HG02588 (cell line): ENCODE measurements around the gene FKRP.
"Not testable (repeated sequence)": the region's sequence is repeated elsewhere in the genome, so short reads cannot be mapped to it uniquely, and the experiment has no call there.

ENCODE experiments used
- ATAC-seq: cut with Tn5 transposase; IDR thresholded peaks from one replicate; pipeline ENCODE4 v1.9.1; 2021; ENCODE audit warnings: mild to moderate bottlenecking, moderate library complexity; ENCODE audit not compliant: unreplicated experiment

Gene FKRP

DNA sequence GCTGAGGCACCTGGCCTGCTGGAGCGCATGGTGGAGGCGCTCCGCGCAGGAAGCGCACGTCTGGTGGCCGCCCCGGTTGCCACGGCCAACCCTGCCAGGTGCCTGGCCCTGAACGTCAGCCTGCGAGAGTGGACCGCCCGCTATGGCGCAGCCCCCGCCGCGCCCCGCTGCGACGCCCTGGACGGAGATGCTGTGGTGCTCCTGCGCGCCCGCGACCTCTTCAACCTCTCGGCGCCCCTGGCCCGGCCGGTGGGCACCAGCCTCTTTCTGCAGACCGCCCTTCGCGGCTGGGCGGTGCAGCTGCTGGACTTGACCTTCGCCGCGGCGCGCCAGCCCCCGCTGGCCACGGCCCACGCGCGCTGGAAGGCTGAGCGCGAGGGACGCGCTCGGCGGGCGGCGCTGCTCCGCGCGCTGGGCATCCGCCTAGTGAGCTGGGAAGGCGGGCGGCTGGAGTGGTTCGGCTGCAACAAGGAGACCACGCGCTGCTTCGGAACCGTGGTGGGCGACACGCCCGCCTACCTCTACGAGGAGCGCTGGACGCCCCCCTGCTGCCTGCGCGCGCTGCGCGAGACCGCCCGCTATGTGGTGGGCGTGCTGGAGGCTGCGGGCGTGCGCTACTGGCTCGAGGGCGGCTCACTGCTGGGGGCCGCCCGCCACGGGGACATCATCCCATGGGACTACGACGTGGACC, 10.1 kb downstream of the FKRP start:
- ATAC-seq, result no peak

DNA sequence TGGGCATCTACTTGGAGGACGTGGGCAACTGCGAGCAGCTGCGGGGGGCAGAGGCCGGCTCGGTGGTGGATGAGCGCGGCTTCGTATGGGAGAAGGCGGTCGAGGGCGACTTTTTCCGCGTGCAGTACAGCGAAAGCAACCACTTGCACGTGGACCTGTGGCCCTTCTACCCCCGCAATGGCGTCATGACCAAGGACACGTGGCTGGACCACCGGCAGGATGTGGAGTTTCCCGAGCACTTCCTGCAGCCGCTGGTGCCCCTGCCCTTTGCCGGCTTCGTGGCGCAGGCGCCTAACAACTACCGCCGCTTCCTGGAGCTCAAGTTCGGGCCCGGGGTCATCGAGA, 10.7 kb downstream of the FKRP start:
- ATAC-seq, result no peak

DNA sequence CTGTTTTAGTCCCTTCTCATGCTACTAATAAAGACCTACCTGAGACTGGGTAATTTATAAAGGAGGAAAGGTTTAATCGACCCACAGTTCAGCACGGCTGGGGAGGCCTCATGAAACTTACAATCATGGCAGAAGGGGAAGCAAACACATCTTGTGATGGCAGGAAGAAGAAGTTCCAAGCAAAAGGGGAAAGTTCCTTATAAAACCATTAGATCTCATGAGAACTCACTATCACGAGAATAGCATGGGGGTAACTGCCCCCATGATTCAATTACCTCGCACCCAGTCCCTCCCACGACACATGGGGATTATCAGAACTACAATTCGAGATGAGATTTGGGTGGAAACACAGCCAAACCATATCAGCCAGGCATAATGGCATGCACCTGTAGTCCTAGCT, 13.3 kb downstream of the FKRP start:
- no peak for ATAC-seq

DNA sequence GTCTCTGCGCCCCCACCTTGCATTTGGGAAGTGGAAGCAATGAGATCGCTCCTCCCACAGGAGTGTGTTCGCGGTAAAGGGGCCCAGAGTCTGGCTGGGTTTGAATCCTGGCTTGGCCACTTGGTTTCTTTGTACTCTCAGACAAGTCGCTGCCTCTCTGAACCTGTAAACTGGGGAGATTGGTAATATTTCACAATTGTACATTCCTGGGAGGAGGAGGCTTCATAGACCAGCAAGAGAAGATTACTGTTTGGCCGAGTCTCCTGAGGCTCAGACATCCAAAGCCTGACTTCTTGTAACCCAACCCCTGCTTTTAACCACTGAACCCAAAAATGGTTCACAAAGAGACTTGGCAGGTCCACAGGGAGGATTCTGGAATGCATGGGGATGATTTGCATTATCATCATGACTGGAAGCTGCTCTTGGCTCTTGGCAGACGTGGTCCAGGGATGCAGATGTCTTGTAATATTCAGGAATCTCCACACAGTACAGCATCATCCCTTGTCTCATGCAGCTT, 14.0 kb downstream of the FKRP start:
- ATAC-seq, result no peak

DNA sequence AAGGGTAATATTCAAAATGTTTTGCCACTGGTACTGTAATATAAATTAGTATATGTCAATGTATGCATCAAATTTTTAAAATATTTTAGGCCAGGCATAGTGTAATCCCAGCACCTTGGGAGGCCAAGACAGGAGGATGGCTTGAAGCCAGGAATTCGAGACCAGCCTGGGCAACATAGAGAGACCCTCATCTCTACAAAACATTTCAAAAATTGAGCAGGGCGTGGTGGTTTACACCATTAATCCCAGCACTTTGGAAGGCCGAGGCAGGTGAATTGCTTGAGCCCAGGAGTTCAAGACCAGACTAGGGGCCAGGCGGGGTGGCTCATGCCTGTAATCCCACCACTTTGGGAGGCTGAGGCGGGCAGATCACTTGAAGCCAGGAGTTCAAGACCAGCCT, 14.5 kb downstream of the FKRP start:
- ATAC-seq, result no peak

DNA sequence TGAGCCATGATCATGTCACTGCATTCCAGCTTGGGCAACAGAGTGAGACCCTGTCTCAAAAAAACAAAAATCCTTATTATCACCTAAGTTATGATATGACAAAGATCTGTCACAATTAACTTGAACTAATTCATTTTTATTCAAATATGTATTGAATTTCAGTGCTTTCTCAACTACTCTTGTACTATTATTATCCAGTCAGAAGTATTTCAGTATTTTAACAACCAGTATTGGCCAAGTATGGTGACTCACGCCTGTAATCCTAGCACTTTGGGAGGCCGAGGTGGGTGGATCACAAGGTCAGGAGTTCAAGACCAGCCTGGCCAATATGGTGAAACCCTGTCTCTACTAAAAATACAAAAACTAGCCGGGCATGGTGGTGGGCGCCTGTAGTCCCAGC, 15.0 kb downstream of the FKRP start:
- ATAC-seq, result not testable (repeated sequence)

DNA sequence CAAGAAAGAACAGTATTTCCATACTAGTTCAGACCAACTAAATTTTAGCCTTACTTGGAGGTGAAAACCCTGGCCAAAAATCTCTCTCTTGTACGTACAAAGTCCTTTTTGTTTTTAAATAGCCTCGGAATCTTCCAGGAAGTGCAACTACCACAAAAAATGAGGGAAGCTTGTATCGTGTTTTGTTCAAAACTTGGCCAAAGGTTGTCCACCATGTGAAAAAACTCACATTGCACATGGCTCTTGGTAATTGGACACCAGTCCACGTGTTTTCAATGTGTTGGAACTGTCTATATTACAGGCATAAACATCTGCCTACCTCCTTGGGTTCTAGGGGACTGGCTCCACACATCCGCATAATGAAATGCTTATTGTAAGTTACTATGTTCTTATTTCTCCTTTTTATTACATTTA, 15.6 kb downstream of the FKRP start:
- ATAC-seq, result no peak

DNA sequence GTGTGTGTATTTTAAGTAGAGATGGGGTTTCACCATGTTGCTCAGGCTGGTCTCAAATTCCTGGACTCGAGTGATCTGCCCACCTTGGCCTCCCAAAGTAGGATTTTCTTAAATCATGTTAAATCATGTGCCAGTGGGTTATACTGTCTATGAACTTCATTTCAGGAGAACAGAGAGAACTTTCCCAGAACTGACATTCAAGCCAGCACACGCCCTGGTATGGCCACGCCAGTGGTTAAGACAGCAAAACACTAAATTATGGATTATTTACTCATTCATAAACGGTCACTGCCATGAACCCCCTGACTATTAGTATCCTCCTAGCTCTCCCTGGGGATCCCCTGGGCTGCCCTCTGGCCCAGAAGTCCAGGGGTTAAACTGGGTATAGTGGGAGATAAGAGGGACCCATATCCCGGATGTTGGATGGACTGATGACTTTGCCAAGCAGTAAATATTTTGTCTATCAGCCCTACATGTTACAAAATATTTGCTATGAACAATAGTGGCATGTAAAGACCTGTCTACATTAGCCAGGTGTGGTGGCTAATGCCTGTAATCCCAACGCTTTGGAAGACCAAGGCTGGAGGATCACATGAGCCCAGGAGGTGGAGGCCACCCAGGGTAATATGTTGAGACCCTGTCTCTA, 16.5 kb downstream of the FKRP start:
- ATAC-seq, result no peak

DNA sequence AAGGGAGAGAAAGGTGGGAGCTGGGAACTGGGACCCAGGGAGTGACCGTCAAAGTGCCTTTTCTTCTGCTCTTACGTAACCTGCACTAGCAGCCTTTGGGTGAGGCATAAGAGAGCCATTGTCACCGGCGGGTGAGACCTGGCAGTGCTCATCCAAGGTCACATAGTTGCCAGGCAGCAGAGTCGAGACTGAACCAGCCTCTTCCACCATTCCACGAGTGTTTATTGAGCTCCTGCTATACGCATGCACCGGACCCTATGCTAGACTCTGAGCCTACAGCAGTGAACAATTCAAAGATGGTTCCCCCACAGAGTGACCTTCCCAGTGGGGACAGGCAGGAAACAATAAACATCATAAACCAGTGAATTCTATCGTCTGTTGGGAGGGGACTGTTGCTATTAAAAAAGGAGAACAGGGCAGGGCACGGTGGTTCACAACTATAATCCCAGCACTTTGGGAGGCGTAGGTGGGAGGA, 19.0 kb downstream of the FKRP start:
- ATAC-seq, result no peak

DNA sequence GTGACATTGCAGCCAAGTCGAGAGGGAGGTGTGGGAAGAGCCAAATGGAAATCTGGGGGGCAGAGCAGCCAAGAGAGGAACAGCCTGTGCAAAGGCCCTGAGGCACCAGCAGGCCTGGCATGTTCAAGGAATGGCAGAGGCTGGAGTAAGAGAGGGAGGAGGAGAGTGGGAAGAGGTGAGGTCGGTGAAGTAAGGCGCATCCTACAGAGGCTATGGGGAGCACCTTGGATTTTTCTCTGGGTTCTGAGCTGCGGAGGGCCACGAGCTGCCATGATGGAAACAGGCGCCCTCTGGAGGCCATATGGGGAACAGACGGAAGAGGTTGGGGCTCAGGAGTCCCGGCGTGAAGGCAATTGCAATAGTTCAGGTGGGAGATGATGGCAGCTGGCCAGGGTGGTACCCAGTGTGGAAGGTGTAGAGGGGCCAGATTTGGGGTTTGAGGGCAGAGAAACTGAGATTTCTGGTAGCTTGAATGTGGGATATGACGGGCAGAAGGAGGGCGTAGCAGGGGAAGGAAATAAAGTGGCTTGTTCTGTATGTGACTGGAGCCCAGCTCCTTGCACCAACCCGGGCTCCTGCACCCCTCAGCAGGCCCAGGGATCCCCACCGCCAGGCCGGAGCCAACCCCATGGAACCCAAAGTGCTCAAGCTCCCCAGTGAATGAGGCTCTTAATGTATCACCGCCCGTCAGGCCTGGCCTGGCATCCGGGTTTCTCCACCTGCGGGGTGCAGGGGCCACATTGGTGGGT, 20.9 kb downstream of the FKRP start:
- no peak for ATAC-seq

DNA sequence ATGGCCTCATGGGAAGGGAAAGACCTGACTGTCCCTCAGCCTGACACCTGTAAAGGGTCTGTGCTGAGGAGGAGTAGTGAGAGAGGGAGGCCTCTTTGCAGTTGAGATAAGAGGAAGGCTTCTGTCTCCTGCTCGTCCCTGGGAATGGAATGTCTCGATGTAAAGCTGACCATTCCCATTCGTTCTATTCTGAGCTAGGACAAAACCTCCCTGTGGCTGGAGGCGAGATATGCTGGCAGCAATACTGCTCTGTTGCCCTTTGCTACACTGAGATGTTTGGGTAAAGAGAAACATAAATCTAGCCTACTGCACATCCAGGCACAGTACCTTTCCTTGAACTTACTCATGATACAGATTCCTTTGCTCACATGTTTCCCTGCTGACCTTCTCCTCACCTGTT, 22.9 kb downstream of the FKRP start:
- not testable (repeated sequence) for ATAC-seq

DNA sequence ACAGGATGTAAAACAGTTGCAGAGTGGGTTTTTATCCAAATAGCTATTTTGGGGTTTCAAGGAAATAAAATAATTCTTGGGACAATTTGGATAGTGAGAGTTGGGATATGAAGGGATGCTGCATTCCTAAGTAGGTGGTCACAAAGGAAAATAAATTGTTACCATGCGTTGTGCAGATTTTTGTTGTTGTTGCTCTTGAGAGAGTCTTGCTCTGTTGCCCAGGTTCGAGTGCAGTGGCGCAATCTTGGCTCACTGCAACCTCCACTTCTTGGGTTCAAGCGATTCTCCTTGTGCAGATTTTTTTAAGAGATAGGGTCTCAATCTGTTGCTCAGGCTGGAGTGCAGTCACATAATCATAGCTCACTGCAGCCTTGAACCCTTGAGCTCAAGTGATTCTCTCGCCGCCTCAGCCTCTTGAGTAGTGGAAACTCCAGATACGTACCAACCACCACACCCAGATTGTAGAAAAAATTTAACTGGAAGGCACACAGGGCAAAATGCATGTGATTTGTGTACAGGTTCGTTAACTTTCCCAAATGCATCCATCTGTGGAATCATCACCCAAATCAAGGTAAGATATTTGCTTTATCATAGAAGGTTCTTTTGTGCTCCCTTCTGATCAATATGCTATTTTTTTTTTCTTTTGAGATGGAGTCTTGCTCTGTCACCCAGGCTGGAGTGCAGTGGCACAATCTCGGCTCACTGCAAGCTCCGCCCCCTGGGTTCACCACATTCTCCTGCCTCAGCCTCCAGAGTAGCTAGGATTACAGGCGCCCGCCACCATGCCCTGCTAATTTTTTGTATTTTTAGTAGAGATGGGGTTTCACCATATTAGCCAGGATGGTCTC, 26.5 kb downstream of the FKRP start:
- no peak for ATAC-seq

DNA sequence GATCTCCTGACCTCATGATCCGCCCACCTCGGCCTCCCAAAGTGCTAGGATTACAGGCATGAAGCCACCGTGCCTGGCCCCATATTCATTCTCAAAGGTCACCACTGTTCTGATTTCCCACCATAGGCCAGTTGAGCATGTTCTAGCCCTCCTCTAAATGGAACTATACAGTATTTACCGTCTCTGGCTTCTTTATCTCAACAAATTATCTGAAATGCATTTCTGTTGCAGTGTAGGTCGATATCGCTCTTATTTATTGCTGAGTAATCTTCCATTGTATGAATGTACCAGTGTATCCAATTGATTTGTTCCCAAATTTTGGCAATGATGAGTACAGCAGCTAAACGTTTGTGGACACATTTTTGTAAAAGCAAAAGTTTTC, 27.2 kb downstream of the FKRP start:
- ATAC-seq, result no peak

DNA sequence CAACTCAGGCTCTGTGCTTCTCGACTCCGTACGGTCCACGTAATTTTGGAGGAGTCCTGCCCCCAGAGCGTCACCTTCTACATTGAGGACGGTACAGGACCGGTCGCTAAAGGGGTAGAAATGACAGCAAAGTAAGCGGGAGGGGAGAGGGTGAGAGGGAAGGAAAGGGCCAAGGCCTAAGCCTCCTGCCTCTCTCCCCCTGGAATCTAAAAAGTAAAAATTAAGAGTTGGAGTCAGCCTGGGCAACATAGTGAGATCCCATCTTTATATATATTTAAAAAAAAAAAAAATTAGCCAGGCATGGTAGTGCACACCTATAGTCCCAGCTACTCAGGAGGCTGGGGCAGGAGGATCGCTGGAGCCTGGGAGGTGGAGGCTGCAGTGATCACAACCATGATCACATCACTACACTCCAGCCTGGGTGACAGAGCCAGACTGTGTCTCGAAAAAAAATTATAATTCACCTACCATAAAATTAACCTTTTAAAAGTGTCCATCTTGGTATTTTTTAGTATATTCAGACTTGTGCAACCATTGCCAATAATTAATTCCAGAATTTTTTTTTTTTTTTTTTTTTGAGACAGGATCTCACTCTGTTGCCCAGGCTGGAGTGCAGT, 29.9 kb downstream of the FKRP start:
- ATAC-seq, result no peak

DNA sequence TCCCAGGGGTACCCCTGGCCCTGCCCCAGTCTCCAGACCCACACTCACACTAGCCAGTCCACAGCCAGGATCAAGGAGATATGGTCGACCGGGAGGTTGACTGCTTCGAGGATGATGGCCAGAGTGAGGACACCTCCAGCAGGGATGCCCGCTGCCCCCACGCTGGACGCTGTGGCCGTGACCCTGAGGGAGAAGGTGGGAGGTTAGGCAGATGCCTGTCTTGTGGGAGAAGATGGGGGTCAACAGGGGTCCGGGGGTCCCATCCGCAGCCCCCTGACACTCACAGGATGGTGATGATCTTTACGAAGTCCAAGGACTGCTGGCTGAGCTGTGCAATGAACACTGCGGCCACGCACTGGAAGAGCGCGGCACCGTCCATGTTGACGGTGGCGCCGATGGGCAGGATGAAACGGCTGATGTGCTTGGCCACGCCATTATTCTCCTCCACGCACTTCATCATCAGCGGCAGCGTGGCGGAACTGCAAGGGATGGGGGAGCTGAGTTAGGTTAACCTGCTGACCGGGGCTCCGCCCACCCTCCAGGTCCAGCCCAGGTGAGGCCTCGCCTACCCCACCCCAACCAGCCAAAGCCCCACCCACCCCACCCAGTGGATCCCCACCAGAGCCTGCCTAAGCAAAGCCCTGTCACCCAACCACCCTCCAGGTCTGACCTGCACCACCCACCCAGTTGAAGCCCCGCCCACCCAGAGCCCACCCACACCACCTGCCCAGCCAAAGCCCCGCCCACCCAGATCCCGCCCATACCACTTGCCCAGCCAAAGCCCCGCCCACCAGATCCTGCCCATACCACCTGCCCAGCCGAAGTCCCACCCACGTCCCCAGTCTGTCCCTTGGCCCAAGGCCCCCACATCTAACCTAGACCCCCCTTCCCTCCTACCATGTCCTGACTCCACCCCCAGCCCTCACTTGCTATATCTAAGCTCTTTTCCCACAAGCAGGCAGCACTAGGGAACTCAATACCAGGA, 31.4 kb downstream of the FKRP start:
- ATAC-seq, result no peak

DNA sequence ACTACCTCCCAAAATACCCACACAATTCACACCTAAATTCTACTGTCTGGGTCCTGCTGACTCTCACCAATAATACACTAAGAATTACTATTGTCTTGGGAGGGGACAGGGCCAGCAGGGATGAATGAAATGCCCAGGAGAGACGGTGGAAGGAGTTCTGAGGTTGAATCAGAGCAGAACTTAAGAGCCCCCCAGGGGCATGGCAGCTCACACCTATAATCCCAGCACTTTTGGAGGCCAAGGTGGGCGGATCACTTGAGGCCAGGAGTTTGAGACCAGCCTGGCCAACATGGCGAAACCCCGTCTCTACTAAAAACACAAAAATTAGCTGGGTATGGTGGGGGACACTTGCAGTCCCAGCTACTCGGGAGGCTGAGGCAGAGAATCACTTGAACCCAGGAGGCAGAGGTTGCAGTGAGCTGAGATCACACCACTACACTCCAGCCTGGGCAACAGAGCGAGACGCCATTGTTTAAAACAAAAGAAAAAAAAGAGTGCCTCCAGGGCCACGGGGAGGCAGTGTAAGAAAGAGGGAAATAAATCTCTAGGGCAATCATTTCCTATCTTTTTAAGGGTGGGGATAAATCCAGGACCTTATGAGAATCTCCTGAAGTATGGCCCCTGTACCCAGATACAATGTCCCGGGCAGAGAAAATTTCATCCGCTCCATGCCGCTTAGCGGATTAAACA, 32.2 kb downstream of the FKRP start:
- not testable (repeated sequence) for ATAC-seq

DNA sequence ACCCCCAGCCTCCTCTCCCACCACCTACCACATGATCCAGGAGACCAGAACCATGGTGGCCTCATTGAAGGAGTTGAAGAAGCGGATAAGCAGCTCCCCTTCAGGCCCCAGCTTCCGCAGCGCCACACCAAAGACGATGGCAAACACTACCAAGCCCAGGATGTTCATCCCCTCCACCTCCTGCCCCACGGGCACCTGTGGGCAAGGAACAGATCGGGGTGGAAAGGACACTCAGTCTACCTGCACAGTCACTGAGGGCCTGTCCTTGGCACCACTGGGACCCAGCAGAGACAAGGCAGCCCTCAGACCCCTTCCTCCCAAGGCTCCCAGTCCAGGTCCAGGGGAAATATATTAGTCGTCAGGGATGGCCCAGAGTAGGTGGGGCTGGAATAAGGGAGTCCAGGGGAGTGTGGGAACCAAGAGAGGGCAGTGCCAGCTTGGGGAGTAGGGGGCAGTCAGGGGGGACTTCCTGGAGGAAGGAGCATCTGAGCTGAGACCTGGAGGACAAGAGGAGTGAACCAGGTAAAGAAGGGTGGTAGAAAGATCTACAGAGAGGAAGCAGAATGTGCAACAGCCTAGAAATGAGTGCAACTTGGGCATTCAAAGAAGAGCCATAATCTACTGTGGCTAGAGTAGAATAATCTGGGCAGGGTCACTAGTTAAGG, 36.6 kb downstream of the FKRP start:
- no peak for ATAC-seq

DNA sequence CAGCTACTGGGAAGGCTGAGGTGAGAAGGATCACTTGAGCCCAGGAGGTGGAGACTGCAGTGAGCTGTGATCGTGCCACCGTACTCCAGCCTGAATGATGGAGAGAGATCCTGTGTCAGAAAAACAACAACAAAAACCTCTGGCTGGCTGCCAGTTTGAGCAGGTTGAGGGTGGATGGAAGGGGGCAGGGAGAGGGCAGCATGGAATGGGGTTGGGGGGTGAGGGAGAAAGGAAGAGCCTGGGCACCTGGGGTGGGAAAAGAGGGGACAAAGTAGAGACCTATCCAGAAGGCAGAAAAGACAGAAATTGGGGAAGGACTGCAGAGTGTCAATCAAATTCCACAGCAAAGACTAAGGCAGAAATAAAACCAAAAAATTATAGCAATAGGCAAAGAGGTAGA, 37.8 kb downstream of the FKRP start:
- ATAC-seq, result no peak
